ENCODE data around the gene GLRA1. TPM values are rescaled to one million over a fixed set of nuclear protein-coding genes. Genes with fewer than 3 reads are reported as not detected.
A peak's percentile ranks its signal among the peaks of the same experiment; 100 is the strongest.

The GLRA1 gene
- not detected for total RNA-seq

DNA sequence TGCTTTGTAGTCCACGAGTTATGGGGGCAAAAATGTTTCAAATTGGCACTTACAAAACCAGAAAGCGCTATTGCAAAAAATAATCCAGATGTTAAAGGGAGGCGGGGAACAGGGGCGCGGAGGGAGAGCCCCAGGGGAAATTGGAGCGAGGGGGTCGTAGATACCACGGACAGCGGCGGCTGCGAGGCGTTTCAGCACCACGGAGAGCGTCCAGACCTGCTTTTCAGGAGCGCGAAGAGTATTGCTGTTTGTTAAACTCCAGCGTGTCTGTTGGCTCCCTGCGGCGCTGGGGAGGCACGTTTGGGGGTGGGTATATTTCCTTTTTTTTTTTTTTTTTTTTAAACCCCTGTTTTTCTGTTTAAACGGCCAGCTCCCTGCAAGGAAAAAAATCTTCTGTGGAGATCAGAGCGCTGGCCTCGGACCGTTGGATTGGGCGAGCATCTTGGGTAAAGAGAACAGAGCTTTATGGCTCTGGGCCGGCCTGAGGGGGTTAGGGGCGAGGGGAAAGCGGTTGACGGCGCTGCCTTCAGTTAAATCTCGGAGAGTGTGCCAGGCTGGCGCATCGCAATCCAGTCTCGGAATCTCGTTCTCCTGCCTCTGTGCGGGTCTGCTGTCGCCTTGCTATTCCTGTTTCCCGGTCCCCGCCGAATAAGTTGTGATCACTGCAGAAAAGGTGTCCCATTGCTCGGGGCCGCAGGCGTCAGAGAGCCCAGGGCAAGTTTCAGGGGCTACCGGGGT, at the start of gene GLRA1:
TSS of gene GLRA1 (minus strand) at position 288 of the 738 bp plus-strand sequence. CDS start 302 bp downstream, outside the sequence.
- Mint-ChIP-seq H3K36me3 (no peaks in the 10 kb centered on the region), H3K4me3 (no peak within 1 kb of the TSS), H3K27ac (no peak within 1 kb of the TSS), H3K27me3 (peaks cover 11% of the 10 kb centered on the region), H3K4me1 (no peaks in the 10 kb centered on the region), H3K9me3 (peaks cover 8% of the 10 kb centered on the region)
- ATAC-seq (ENCODE audit: low read depth): no peak
- DNase-seq: peak; percentile 71
- POLR2A ChIA-PET: no interaction called here

GRCh38 chr5:151970885-151971284, 46.2 kb upstream of the GLRA1 start:
- H3K9me3 Mint-ChIP-seq: peaks cover 2% of the 10 kb centered on the region
- no peaks in the 10 kb centered on the region for H3K4me1 Mint-ChIP-seq
- ATAC-seq (ENCODE audit: low read depth): no peak
- no peaks in the 10 kb centered on the region for H3K27me3 Mint-ChIP-seq
- H3K27ac Mint-ChIP-seq: no peak overlapping the region
- no peaks in the 10 kb centered on the region for H3K36me3 Mint-ChIP-seq
- no peak for DNase-seq
- H3K4me3 Mint-ChIP-seq: no peak overlapping the region
- POLR2A ChIA-PET: no interaction called here

DNA sequence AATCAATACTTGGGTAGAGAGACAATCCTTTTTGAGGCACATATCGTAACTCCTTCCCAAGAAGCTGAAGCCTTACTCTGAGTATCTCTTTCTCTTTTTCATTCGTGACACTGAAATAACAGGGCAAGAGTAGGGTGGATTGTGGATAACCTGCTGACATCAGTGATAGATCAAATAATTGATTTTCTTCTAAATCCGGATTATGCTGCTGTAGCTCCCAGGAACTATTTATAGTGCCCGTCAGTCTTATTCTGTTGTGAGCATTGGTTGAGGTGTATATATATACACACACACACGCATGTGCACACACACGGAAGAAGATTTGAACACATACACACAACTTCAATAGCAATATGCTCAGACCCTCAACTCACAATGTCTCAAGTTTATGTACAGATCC, 43.2 kb upstream of the GLRA1 start:
- ATAC-seq (ENCODE audit: low read depth) (no peak), DNase-seq (no peak)
- H3K4me1 Mint-ChIP-seq: no peaks in the 10 kb centered on the region
- H3K27ac Mint-ChIP-seq: no peak overlapping the region
- H3K9me3 Mint-ChIP-seq: peaks cover 2% of the 10 kb centered on the region
- no peaks in the 10 kb centered on the region for H3K27me3 Mint-ChIP-seq
- H3K36me3 Mint-ChIP-seq: no peaks in the 10 kb centered on the region
- POLR2A ChIA-PET: no interaction called here
- no peak overlapping the region for H3K4me3 Mint-ChIP-seq

DNA sequence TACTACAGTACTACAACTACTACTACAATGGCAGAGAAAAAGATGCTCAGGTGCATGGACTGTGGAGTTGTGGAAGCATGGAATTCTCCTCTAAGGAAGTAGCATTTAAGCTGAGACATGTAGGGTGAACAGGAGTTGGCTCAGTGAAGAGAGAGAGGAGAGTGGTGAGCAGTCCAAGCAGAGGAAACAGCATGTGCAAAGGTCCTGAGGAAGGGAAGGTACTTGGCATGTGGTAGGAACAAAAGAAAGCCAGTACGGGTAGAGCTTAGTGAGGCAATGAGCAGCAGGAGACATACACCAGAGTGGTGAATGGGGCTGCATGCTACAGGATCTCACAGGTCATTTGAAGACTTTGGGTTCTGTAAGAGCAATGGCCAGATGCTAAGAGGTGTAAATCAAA, 41.4 kb upstream of the GLRA1 start:
- peaks cover 2% of the 10 kb centered on the region for H3K9me3 Mint-ChIP-seq
- H3K4me3 Mint-ChIP-seq: no peak overlapping the region
- H3K27me3 Mint-ChIP-seq: no peaks in the 10 kb centered on the region
- no peak for ATAC-seq (ENCODE audit: low read depth)
- no peak overlapping the region for H3K27ac Mint-ChIP-seq
- H3K36me3 Mint-ChIP-seq: no peaks in the 10 kb centered on the region
- no peak for DNase-seq
- POLR2A ChIA-PET: no interaction called here
- H3K4me1 Mint-ChIP-seq: no peaks in the 10 kb centered on the region

GRCh38 chr5:151964471-151964870, 39.8 kb upstream of the GLRA1 start:
- POLR2A ChIA-PET: no interaction called here
- H3K4me3 Mint-ChIP-seq: no peak overlapping the region
- no peaks in the 10 kb centered on the region for H3K4me1 Mint-ChIP-seq
- peaks cover 2% of the 10 kb centered on the region for H3K9me3 Mint-ChIP-seq
- no peaks in the 10 kb centered on the region for H3K36me3 Mint-ChIP-seq
- DNase-seq (no peak), ATAC-seq (ENCODE audit: low read depth) (no peak)
- no peak overlapping the region for H3K27ac Mint-ChIP-seq
- H3K27me3 Mint-ChIP-seq: no peaks in the 10 kb centered on the region

GRCh38 chr5:151961557-151961956, 36.9 kb upstream of the GLRA1 start:
- no peak overlapping the region for H3K4me3 Mint-ChIP-seq
- H3K36me3 Mint-ChIP-seq: no peaks in the 10 kb centered on the region
- H3K4me1 Mint-ChIP-seq: peaks cover under 1% of the 10 kb centered on the region
- no peaks in the 10 kb centered on the region for H3K27me3 Mint-ChIP-seq
- no peak for DNase-seq
- no peak for ATAC-seq (ENCODE audit: low read depth)
- no peak overlapping the region for H3K27ac Mint-ChIP-seq
- H3K9me3 Mint-ChIP-seq: peaks cover 2% of the 10 kb centered on the region
- POLR2A ChIA-PET: no interaction called here

DNA sequence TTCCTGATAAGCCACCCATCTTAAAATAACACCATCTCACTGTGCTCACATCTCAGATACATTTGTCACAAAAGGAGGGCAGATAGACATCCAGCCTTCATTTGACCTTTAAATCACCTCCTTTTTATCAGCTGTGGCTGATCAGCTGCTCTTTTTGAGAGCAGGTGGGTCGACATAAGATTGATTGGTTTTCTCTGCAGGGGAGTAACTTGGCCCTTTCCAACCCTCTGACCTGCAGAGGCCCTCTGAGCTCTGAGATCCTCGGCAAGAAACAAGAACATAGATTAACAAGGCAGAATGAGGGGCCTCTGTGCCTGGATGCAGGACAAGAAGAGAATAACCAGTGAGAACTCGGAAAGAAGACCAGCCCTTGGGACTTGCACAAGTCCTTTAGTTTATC, 33.5 kb upstream of the GLRA1 start:
- no peak overlapping the region for H3K4me3 Mint-ChIP-seq

GRCh38 chr5:151956725-151957124, 32.1 kb upstream of the GLRA1 start:
- DNase-seq: no peak
- no peak overlapping the region for H3K27ac Mint-ChIP-seq
- H3K27me3 Mint-ChIP-seq: no peaks in the 10 kb centered on the region
- no peaks in the 10 kb centered on the region for H3K9me3 Mint-ChIP-seq
- no peak for ATAC-seq (ENCODE audit: low read depth)
- H3K4me1 Mint-ChIP-seq: peaks cover 1% of the 10 kb centered on the region
- no peaks in the 10 kb centered on the region for H3K36me3 Mint-ChIP-seq
- H3K4me3 Mint-ChIP-seq: no peak overlapping the region
- POLR2A ChIA-PET: no interaction called here

More for the DNA sequence above, 33.5 kb upstream of the GLRA1 start:
- Mint-ChIP-seq H3K9me3 (no peaks in the 10 kb centered on the region), H3K27me3 (no peaks in the 10 kb centered on the region), H3K4me1 (peaks cover 1% of the 10 kb centered on the region), H3K27ac (no peak overlapping the region), H3K36me3 (no peaks in the 10 kb centered on the region)
- no peak for ATAC-seq (ENCODE audit: low read depth)
- no peak for DNase-seq
- POLR2A ChIA-PET: no interaction called here

- ATAC-seq (ENCODE audit: low read depth) (no peak), DNase-seq (no peak)
- Mint-ChIP-seq H3K36me3 (no peaks in the 10 kb centered on the region), H3K4me3 (no peak overlapping the region), H3K4me1 (peaks cover 1% of the 10 kb centered on the region), H3K27me3 (no peaks in the 10 kb centered on the region), H3K27ac (no peak overlapping the region), H3K9me3 (no peaks in the 10 kb centered on the region)
- POLR2A ChIA-PET: no interaction called here
Observed at GRCh38 chr5:151954255-151954654, 29.6 kb upstream of the GLRA1 start.

- Mint-ChIP-seq H3K4me3 (no peak overlapping the region), H3K4me1 (peaks cover 1% of the 10 kb centered on the region)
Observed at GRCh38 chr5:151953833-151954232, 29.2 kb upstream of the GLRA1 start.

DNA sequence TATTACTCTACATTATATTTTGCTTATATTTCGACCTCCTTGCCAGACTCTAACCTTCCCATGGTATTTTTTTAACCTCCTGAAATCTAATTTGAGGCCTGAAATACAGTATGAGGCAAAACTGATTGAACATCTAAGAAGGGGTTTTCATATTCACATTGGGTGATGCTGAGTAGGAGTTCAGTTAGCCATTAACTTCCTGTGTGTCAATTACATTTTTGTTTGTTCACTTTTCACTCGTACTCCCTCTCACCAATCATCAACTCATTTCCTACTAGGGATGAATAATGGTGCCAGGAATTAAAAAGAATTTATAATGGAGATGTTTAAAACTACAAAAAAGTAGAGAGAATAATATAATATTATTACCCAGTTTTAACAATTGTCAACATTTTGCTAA, 27.6 kb upstream of the GLRA1 start:
- H3K27me3 Mint-ChIP-seq: no peaks in the 10 kb centered on the region
- ATAC-seq (ENCODE audit: low read depth) (no peak), DNase-seq (no peak)
- H3K4me3 Mint-ChIP-seq: no peak overlapping the region
- peaks cover 1% of the 10 kb centered on the region for H3K4me1 Mint-ChIP-seq
- no peaks in the 10 kb centered on the region for H3K36me3 Mint-ChIP-seq
- no peaks in the 10 kb centered on the region for H3K9me3 Mint-ChIP-seq
- no peak overlapping the region for H3K27ac Mint-ChIP-seq
- POLR2A ChIA-PET: no interaction called here

More at GRCh38 chr5:151953833-151954232, 29.2 kb upstream of the GLRA1 start:
- H3K27ac Mint-ChIP-seq: no peak overlapping the region
- ATAC-seq (ENCODE audit: low read depth) (no peak), DNase-seq (no peak)
- H3K9me3 Mint-ChIP-seq: no peaks in the 10 kb centered on the region
- H3K27me3 Mint-ChIP-seq: no peaks in the 10 kb centered on the region
- POLR2A ChIA-PET: no interaction called here
- no peaks in the 10 kb centered on the region for H3K36me3 Mint-ChIP-seq

DNA sequence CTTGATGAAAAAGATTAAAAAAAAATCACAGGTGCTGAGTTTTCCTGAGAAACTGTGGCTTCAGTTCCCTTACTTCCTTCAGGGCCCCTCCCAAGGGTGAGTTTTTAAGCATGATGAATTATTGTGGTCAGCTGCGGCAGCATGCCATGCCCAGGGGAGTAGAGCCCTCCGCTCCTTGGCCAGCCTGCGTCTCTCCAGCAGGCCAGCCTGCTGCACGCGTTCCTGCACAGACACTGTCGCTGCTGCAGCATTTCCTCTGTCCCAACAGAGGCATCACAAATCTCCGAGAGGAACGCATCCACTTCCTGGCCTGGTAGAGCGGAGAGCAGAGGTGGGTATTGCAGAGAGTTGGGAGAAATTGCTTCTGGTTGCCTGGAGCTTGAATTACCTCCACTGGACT, 26.1 kb upstream of the GLRA1 start:
- DNase-seq: no peak
- no peaks in the 10 kb centered on the region for H3K27me3 Mint-ChIP-seq
- no peak overlapping the region for H3K4me3 Mint-ChIP-seq
- no peaks in the 10 kb centered on the region for H3K4me1 Mint-ChIP-seq
- POLR2A ChIA-PET: no interaction called here
- H3K27ac Mint-ChIP-seq: no peak overlapping the region
- no peaks in the 10 kb centered on the region for H3K9me3 Mint-ChIP-seq
- no peak for ATAC-seq (ENCODE audit: low read depth)
- no peaks in the 10 kb centered on the region for H3K36me3 Mint-ChIP-seq

DNA sequence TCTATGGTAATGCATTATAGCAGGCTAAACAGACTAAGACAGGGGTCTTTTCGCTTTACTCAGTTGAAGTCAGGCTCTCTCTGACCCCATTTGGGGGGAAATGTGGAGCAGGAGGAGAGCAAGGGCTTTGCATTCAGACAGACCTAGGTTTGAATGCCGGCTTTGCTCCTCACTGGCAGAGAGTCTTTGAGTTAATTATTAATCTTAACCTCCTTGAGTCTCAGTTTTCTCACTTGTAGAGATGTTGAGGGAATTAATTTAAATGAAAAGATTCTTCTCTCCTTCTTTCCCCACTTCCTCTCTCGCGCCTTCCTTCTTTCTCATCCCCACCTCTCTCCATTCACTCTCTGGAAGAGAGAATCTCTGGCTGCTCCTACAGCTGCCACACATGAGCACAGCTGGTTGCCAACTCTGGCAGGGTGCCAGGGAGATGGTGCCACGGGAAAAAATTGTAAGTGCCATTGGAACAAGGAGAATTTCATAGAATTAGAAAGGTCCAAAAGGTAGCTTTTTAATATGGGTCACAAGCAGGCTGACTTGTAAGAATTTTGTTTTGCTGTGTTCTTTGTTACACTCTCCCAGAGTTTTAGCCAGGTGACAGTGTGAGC, 25.2 kb upstream of the GLRA1 start:
- no peaks in the 10 kb centered on the region for H3K27me3 Mint-ChIP-seq
- ATAC-seq (ENCODE audit: low read depth) (no peak), DNase-seq (no peak)
- no peak overlapping the region for H3K4me3 Mint-ChIP-seq
- H3K4me1 Mint-ChIP-seq: no peaks in the 10 kb centered on the region
- POLR2A ChIA-PET: no interaction called here
- H3K9me3 Mint-ChIP-seq: peaks cover 2% of the 10 kb centered on the region
- H3K27ac Mint-ChIP-seq: no peak overlapping the region
- H3K36me3 Mint-ChIP-seq: no peaks in the 10 kb centered on the region

DNA sequence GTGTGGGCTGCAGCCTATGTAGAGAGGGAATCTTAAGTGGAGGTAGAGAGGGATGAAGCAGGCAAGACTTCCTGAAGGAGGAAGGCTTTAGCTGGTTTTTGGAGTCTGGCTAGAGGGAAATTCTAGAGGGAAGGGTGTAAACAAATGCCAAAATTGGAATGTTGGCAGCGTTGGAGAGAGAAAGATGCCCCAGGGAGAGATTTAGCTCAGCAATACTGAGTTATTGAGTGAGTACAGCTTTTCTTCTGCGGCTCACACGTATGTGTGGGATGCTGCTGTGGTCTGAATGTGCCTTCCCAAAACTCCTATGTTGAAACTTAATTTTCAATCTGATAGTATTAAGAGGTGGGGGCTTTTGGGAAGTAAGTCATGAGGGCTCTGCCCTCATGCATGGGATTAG, 24.5 kb upstream of the GLRA1 start:
- no peak overlapping the region for H3K4me3 Mint-ChIP-seq
- no peaks in the 10 kb centered on the region for H3K27me3 Mint-ChIP-seq
- H3K9me3 Mint-ChIP-seq: peaks cover 2% of the 10 kb centered on the region
- no peaks in the 10 kb centered on the region for H3K4me1 Mint-ChIP-seq
- no peak for DNase-seq
- POLR2A ChIA-PET: no interaction called here
- no peak for ATAC-seq (ENCODE audit: low read depth)
- H3K27ac Mint-ChIP-seq: no peak overlapping the region
- no peaks in the 10 kb centered on the region for H3K36me3 Mint-ChIP-seq

Measured in activated naive CD8-positive, alpha-beta T cell treated with anti-CD3 and anti-CD28 coated beads, Interleukin-2, amount 10 ng/mL, durations not matched to agents 7 days and 5 days (primary cell).